ENCODE data around the gene HOXA3.

The HOXA3 gene

GRCh38 chr7:27141923-27142579 lies 10.3 kb downstream of the HOXA3 start:
- no peak for DNase-seq

GRCh38 chr7:27141137-27141922 lies 11.1 kb downstream of the HOXA3 start:
- no peak for DNase-seq

- no peak for DNase-seq
Observed at GRCh38 chr7:27140126-27140857, 12.1 kb downstream of the HOXA3 start.

GRCh38 chr7:27139334-27140125 lies 12.9 kb downstream of the HOXA3 start:
- DNase-seq, result no peak

GRCh38 chr7:27138985-27139333 lies 13.4 kb downstream of the HOXA3 start:
- DNase-seq, result no peak

- DNase-seq, result no peak
Observed at GRCh38 chr7:27138472-27138871, 13.9 kb downstream of the HOXA3 start.

GRCh38 chr7:27137640-27138315 lies 14.6 kb downstream of the HOXA3 start:
- DNase-seq, result no peak

GRCh38 chr7:27134392-27134791 lies 18.0 kb downstream of the HOXA3 start:
- no peak for DNase-seq

GRCh38 chr7:27133409-27134231 lies 18.8 kb downstream of the HOXA3 start:
- DNase-seq, result no peak

- no peak for DNase-seq
Observed at GRCh38 chr7:27132978-27133377, 19.4 kb downstream of the HOXA3 start.

- DNase-seq, result no peak
Observed at GRCh38 chr7:27132214-27132613, 20.2 kb downstream of the HOXA3 start.

- DNase-seq, result no peak
Observed at GRCh38 chr7:27131390-27131819, 21.0 kb downstream of the HOXA3 start.

- DNase-seq, result peak; percentile 73 to 80
Observed at GRCh38 chr7:27130540-27131389, 21.6 kb downstream of the HOXA3 start, which contains the start of gene HOXA4. Gene HOXA4, minus strand, starts transcription at chr7:27130757. Its CDS starts 24 bp downstream, at chr7:27130733.

- DNase-seq, result no peak
Observed at GRCh38 chr7:27129729-27130539, 22.4 kb downstream of the HOXA3 start.

GRCh38 chr7:27128776-27129728 lies 23.3 kb downstream of the HOXA3 start:
- DNase-seq, result no peak

- DNase-seq, result no peak
Observed at GRCh38 chr7:27128034-27128433, 24.3 kb downstream of the HOXA3 start.

GRCh38 chr7:27126596-27127327 lies 25.6 kb downstream of the HOXA3 start:
- no peak for DNase-seq

All from activated CD4-positive, alpha-beta T cell treated with anti-CD3 and anti-CD28 coated beads for 4 hours (primary cell).